ENCODE data around the gene ERICH6B. TPM values are rescaled to one million over a fixed set of nuclear protein-coding genes. Genes with fewer than 3 reads are reported as not detected.

Gene ERICH6B
- total RNA-seq, 1 experiment from 2014 or later, result not detected

GRCh38 chr13:45527699-45528462 lies 87.7 kb downstream of the ERICH6B start:
- Histone ChIP-seq H3K9me2 (ENCODE audit: insufficient read depth) (no peaks in the 10 kb centered on the region), H2AFZ (no peak overlapping the region), H3K27ac (peak overlapping the region; percentile 79), H3K4me1 (replicated peaks; ENCODE audit: insufficient read depth) (peaks cover 37% of the 10 kb centered on the region), H3F3A (ENCODE audit: insufficient read depth, low read depth) (peaks cover 24% of the 10 kb centered on the region), H3K36me3 (ENCODE audit: low read depth) (peaks cover 59% of the 10 kb centered on the region), H3K9me3 (ENCODE audit: insufficient read depth, low read depth) (no peaks in the 10 kb centered on the region; the same call in 1 of the 2 replicates), H3K27me3 (ENCODE audit: insufficient read depth, low read depth) (no peaks in the 10 kb centered on the region), H3K4me3 (peak overlapping the region; percentile 21; the same call in 1 of the 2 replicates), H3K4me2 (peak overlapping the region; percentile 61), H4K20me1 (ENCODE audit: insufficient read depth) (no peaks in the 10 kb centered on the region), H3K79me2 (ENCODE audit: low read depth) (no peaks in the 10 kb centered on the region; the same call in 1 of the 2 replicates)
- no TSS peak for BruUV-seq (replicated peaks)
- intact Hi-C loops (cut with micrococcal nuclease; ENCODE audit: unreplicated experiment), result no loop called here
- POLR2A ChIA-PET (ENCODE audit: unreplicated experiment), result interaction anchor here (0.8 kb wide), 1 partner anchor 19 kb away, joined by 4 read pairs; no protein-coding TSS in a partner anchor
- peak; percentile 18 to 82 for DNase-seq
- CTCF ChIA-PET, result no interaction called here
- no peak for TF ChIP-seq CTCF (conservative IDR thresholded peaks at IDR 0.05)
- TF ChIP-seq EZH2 (IDR thresholded peaks at IDR 0.05; ENCODE audit: low read depth), result no peak

- BruUV-seq (replicated peaks), result no TSS peak
- H3K36me3 ChIP-seq (ENCODE audit: low read depth), result peaks cover 57% of the 10 kb centered on the region
- no peaks in the 10 kb centered on the region for H4K20me1 ChIP-seq (ENCODE audit: insufficient read depth)
- intact Hi-C loops (cut with micrococcal nuclease; ENCODE audit: unreplicated experiment), result no loop called here
- DNase-seq, result no peak
- no peak overlapping the region for H2AFZ ChIP-seq
- H3K4me3 ChIP-seq, result no peak overlapping the region
- no peaks in the 10 kb centered on the region for H3K27me3 ChIP-seq (ENCODE audit: insufficient read depth, low read depth)
- peaks cover 22% of the 10 kb centered on the region for H3K4me1 ChIP-seq (replicated peaks; ENCODE audit: insufficient read depth)
- H3K9me2 ChIP-seq (ENCODE audit: insufficient read depth), result no peaks in the 10 kb centered on the region
- no peaks in the 10 kb centered on the region for H3K79me2 ChIP-seq (ENCODE audit: low read depth)
- ChIA-PET CTCF (no interaction called here), POLR2A (ENCODE audit: unreplicated experiment) (no interaction called here)
- H3K9me3 ChIP-seq (ENCODE audit: insufficient read depth, low read depth), result no peaks in the 10 kb centered on the region; the same call in none of the 2 replicates
- no peak overlapping the region; the same call in 1 of the 2 replicates for H3K4me2 ChIP-seq
- H3K27ac ChIP-seq, result no peak overlapping the region
- TF ChIP-seq EZH2 (IDR thresholded peaks at IDR 0.05; ENCODE audit: low read depth), result no peak
- no peak for TF ChIP-seq CTCF (conservative IDR thresholded peaks at IDR 0.05)
- H3F3A ChIP-seq (ENCODE audit: insufficient read depth, low read depth), result peaks cover 21% of the 10 kb centered on the region
Measured at GRCh38 chr13:45522571-45522970, 93.0 kb downstream of the ERICH6B start.

- BruUV-seq (replicated peaks), result no TSS peak
- H4K20me1 ChIP-seq (ENCODE audit: insufficient read depth), result no peaks in the 10 kb centered on the region
- no peak for DNase-seq
Measured at GRCh38 chr13:45521297-45521696, 94.2 kb downstream of the ERICH6B start.

More at GRCh38 chr13:45521297-45521696, 94.2 kb downstream of the ERICH6B start:
- Histone ChIP-seq H3K36me3 (ENCODE audit: low read depth) (peaks cover 55% of the 10 kb centered on the region), H3K9me3 (ENCODE audit: insufficient read depth, low read depth) (no peaks in the 10 kb centered on the region; the same call in none of the 2 replicates), H2AFZ (no peak overlapping the region), H3K4me2 (no peak overlapping the region), H3K9me2 (ENCODE audit: insufficient read depth) (no peaks in the 10 kb centered on the region), H3K27ac (no peak overlapping the region), H3K4me3 (no peak overlapping the region), H3K79me2 (ENCODE audit: low read depth) (no peaks in the 10 kb centered on the region), H3F3A (ENCODE audit: insufficient read depth, low read depth) (peaks cover 9% of the 10 kb centered on the region; the same call in 1 of the 2 replicates), H3K27me3 (ENCODE audit: insufficient read depth, low read depth) (no peaks in the 10 kb centered on the region), H3K4me1 (replicated peaks; ENCODE audit: insufficient read depth) (peaks cover 9% of the 10 kb centered on the region; the same call in 1 of the 2 replicates)
- no peak for TF ChIP-seq CTCF (conservative IDR thresholded peaks at IDR 0.05)
- no peak for TF ChIP-seq EZH2 (IDR thresholded peaks at IDR 0.05; ENCODE audit: low read depth)
- POLR2A ChIA-PET (ENCODE audit: unreplicated experiment), result no interaction called here
- intact Hi-C loops (cut with micrococcal nuclease; ENCODE audit: unreplicated experiment), result no loop called here
- CTCF ChIA-PET, result interaction anchor here (0.6 to 0.7 kb wide), 2 partner anchors 17 to 93 kb away, joined by 7 to 8 read pairs; no protein-coding TSS in a partner anchor

All from PC-9 (cell line).